ENCODE data around the gene USP6. TPM values are rescaled to one million over a fixed set of nuclear protein-coding genes. Genes with fewer than 3 reads are reported as not detected.
A peak's percentile ranks its signal among the peaks of the same experiment; 100 is the strongest.
"Not testable (repeated sequence)": the region's sequence is repeated elsewhere in the genome, so short reads cannot be mapped to it uniquely, and the experiment has no call there.

Gene USP6
- polyA plus RNA-seq, 10 donors, result 5.1 to 38.9 (median 10.5) TPM

DNA sequence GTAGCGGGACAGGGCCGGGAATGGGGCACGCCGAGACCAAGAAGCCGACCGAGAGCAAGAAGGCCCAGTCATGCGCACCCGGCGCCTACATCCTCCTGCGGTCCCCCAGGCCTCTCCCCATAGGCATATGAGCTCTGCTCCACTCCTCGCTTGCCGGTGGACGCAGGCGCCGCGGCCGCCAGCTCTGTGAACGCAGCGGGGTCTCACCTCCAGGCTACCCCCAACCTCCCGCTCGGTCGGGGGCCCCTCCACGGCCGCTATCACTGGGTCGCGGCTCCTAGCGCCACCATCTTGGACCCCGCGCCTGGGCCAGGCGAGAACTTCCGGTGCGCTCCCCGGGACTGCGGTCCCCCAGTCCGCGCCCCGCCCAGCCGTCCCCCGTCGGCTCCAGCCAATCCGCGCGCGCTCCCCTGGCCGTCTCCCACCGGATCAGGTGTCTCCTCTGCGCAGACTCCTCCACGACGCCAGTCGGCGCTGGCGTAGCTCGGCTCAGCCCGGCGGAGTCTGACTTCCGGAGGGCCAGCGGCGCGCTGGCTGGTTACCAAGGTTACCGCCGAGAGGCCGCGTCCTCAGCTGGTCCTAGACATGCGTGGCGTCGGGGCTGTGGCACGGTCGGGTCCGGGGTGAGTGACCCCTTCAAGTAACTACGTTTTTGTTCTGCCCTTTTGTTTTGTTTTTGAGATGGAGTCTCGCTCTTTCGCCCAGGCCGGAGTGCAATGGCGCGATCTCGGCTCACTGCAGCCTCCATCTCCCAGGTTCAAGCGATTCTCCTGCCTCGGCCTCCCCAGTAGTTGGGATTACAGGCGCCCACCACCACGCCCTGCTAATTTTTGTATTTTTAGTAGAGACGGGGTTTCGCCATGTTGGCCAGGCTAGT, 75.9 kb downstream of the USP6 start, which contains the start of gene ZNF594:
Gene ZNF594, minus strand, starts transcription at position 328 of the 877 bp plus-strand sequence. CDS start 7,612 bp downstream, outside the sequence.
- DNase-seq, result peak; percentile 96 to 99 (median 98)

DNA sequence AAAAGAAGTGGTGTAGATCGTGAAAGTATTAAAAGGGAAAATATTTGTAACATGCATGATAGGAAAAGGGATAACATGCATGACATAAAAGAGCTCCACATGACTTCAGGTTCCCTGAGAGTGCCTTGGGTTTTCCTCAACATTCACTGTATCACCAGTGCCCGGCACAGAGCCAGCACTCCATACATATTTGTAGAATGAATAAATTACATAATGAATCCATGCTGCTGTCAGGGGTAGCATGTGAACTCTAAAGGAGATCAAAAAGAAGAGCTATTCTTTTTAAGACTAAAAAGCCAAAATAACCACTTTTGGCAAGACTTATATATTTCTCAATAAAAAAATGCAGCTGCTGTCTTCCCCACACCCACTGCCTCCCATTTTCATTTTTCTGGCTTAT, 78.5 kb downstream of the USP6 start:
- no peak for DNase-seq

DNA sequence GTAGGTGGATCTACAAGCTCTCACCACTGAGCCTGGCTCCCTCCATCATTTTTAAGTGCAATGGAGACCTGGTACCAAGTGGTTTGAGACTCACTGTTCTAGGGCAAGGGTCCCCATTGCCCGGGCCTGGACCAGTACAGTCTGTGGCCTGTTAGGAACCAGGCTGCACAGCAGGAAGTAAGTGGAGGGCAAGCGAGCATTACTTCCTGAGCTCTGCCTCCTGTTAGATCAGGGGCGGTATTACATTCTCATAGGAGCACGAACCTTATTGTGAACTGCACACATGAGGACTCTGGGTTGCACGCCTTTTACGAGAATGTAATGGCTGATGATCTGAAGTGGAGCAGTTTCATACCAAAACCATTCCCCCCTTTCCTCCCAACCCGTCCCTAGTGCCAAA, 82.6 kb downstream of the USP6 start:
- no peak for DNase-seq

DNA sequence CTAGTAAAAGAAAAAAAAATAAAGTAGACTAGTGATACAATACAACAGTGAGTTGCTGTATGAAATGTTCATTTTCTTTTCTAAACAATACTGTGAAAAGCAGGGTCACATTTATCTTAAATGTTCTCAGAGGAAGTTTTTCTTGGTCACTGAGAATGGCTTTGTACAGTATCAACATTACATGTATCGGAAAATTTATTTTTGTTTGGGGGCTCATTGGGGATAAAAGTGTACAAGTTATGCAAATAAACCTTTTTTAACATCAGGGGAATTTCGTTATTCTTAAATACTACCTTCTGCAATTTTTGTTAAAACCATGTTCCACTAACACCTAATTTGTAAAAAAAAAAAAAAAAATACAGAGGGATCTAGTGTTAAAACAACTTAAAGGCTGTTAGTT, 84.5 kb downstream of the USP6 start:
- no peak for DNase-seq

DNA sequence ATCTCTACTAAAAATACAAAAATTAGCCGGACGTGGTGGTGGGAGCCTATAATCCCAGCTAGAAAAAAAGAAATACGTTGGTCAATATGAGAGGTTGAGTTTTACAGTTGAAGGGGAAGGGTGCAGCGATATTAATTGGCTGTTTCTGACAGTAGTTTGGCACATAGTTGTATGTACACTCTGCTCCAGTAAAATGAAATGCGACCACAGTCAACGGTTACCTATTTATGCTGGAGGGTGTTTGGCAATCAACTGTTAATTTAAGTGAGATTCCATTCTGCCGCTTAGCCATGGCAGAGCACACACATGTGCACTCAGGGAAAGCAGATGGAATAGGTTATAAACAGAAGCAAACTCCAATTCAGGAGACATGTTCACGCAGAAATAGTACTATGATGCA, 85.2 kb downstream of the USP6 start:
- no peak for DNase-seq

DNA sequence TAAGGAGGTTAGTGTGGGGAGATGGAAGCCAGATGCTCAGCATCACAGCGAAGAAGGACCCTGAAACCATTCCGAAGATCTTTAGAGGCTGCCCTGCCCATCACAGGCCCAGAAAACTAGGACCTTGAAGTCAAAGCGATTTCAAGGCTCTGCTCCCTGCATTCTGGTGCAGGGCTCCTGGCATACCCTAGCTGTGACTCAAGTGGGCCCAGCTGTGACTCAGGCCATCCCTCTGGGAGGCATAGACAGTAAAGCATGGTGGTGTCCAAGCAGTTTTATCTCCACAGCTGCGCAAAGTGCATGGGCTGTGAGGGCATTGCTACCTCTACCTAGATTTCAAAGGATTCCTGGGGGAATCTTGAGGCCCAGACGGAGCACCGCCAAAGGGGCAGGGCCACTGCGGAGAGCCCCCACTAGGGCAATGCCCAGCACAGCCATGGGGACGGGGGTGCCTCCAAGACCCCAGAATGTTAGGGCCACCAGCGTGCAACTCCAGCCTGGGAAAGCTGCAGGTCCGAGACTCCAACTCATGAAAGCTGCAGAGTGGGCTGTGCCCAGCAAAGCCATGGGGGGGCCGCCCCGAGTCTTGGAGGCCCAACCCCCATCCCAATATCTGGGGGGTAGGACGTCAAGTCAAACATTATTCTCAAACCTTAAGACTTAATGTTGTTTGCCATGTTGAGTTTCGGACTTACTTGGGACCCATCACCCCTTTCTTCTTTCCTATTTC, 87.5 kb downstream of the USP6 start:
- no peak for DNase-seq

DNA sequence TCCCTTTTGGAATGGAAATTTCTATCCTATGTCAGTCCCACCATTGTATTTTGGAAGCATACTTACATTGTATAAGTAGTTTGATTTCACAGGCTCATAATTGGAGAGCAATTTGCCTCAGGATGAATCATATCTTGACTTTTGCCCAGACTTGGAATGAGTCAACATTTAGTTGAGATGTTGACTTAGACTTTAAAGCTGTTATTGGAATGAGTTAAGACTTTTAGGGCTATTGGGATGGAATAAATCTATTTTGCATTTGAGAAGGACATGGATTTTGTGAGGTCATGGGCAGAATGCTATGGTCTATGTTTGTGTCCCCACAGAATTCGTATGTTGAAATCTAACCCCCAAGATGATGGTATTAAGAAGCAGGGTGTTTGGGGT, 88.1 kb downstream of the USP6 start:
- no peak for DNase-seq

DNA sequence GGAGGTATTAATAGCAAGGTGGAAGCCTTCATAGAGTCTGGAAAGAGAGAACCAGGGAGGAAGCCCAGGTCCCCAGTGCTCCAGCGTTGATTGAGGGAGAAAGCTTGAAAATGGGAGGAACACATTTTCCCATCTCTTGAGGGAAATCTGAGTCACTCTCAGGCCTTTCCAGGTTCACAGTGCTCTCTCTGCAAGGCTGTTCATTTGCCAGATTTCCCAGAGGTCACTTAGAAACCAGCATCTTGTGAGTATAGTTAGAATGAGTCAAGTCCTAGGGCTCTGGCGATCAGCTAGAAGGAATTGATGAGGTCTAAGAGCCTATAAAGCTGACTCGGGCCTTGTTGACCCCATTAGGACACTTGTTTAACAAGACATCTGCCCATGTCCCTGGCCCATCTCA, 93.6 kb downstream of the USP6 start:
- DNase-seq, result no peak

DNA sequence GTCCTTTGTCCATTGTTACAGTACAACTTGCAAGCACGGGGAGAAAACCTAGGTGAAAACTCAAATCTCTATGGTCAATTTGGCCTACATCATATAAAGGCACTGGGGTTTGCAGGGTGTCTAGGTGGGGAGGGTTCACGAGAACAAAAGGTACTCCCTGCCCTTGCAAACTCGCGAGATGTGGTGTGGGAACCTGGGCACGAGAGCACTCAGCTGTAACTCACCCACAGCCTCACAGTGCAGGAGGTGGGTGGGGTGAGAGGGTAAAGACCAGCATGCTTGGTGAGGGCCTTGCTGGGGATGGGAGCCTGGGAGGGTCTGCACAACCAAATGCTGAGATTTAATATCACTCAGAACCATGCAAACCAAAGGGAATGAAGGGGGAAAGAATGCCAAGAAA, 94.3 kb downstream of the USP6 start:
- DNase-seq, result no peak

DNA sequence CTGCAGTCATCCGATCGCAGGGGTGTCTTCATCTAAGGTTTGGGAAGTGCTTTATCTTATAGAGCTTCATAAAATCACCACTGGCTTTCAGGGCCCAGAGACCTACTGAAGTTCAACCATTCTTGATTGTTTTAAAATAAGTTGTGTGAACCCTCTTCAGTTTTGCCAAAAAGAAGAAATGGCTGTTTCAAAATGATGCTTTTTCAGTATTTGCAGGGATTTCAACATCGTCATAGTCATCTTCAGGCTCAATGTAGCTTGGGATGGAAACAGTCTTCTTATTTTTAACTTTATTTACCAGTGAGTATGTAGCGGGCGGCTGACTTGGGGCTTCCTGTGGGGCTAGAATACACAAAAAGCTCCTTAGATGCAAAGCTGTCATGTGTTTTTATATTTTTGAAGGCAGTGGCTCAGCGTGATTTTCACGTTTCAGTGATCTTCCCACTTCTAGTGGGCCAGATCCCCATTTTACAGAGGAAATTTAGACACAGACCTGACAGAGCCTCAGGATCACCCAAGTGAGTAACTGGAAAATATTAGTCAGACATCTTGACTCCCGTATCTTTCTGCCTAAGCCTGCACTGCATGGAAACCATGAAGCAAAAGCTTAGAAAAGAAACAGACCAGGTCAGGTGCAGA, 94.9 kb downstream of the USP6 start:
- DNase-seq, result no peak

DNA sequence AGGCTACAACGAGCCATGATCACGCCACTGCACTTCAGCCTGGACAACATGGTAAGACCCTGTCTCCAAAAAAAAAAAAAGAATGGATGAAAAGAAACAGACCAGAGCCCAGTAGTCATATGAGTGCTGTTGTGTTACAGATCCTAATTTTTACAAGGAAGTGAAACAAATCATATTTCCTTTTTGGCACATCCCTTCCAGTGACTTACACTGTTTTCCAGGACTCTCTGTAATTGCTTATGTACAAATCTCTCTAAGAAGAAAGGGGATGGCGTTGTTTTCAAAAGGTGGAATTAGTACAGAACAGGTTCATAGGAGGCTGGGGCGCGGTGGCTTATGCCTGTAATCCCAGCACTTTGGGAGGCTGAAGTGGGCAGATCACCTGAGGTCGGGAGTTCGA, 95.6 kb downstream of the USP6 start:
- no peak for DNase-seq

DNA sequence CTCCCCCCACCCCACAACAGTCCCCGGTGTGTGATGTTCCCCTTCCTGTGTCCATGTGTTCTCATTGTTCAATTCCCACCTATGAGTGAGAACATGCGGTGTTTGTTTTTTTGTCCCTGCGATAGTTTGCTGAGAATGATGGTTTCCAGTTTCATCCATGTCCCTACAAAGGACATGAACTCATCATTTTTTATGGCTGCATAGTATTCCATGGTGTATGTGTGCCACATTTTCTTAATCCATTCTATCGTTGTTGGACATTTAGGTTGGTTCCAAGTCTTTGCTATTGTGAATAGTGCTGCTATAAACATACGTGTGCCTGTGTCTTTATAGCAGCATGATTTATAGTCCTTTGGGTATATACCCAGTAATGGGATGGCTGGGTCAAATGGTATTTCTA, 101.7 kb downstream of the USP6 start:
- DNase-seq, result not testable (repeated sequence)

DNA sequence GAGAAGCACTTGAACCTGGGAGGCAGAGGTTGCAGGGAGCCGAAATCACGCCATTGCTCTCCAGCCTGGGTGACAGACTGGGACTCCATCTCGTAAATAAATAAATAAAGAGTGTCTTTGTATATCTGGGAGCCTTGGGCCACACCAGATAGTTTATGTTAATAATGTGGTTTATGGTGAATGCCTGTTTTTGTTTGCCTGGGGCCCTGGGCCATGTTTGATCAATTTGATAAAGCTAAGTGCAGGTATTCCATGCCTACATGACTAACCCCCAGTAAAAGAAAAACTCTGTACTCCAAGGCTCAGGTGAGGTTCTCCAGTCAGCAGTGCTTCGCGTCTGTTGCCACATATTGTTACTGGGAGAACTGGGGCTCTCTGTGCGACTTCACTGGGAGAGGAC, 103.7 kb downstream of the USP6 start:
- DNase-seq, result no peak

DNA sequence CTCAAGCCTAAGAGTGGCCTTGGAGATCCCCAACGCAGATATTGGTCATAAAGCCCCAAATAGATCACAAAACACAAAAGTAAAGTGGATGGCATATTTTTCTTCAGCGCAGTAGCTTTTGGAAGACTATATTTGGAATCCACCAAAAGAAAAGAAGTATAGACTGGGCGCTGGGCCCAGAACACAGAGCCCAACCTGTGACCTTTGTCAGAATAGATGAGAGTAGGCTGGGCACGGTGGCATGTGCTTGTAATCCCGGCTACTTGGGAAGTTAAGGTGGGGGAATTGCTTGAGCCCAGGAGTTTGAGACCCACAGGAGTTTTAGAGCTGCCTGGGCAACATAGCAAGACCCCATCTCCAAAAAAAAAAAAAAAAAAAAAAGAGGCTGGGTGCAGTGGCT, 104.2 kb downstream of the USP6 start:
- DNase-seq, result no peak

DNA sequence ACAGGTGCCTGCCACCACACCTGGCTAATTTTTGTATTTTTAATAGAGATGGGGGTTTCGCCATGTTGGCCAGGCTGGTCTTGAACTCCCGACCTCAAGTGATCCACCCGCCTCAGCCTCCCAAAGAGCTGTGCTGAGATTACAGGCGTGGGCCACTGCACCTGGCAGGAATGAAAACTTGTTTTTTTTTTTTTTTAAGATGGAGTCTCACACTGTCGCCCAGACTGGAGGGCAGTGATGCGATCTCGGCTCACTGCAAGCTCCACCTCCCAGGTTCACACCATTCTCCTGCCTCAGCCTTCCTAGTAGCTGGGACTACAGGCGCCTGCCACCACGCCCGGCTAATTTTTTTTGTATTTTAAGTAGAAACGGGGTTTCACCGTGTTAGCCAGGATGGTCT, 106.1 kb downstream of the USP6 start:
- DNase-seq, result not testable (repeated sequence)

Other genes starting within 250 kb of the USP6 start
- gene C17orf107, start 216.5 kb upstream of the USP6 start, polyA plus RNA-seq (ENCODE audit: insufficient read length in 10 of 10), result 1 to 10 TPM in 8 of 10 donors, under 1 TPM in 2; 0.67 to 2.1 (median 1.4) TPM
- 1 to 10 TPM in 8 of 10 donors, under 1 TPM in 2; 0.67 to 5.5 (median 1.7) TPM for gene CHRNE, start 212.9 kb upstream of the USP6 start, polyA plus RNA-seq (ENCODE audit: insufficient read length in 10 of 10)
- 1 to 10 TPM in 4 of 10 donors, under 1 TPM in 6; 0.58 to 1.7 (median 0.81) TPM for gene GP1BA, start 183.8 kb upstream of the USP6 start, polyA plus RNA-seq (ENCODE audit: insufficient read length in 10 of 10)
- gene SLC25A11, start 176.0 kb upstream of the USP6 start, polyA plus RNA-seq (ENCODE audit: insufficient read length in 10 of 10), result 10 to 100 TPM; 41.8 to 58.0 (median 49.9) TPM
- gene RNF167, start 175.8 kb upstream of the USP6 start, polyA plus RNA-seq (ENCODE audit: insufficient read length in 10 of 10), result 10 to 100 TPM; 61.9 to 77.7 (median 68.3) TPM
- 100 to 1,000 TPM; 282 to 440 (median 354) TPM for gene PFN1, start 167.5 kb upstream of the USP6 start, polyA plus RNA-seq (ENCODE audit: insufficient read length in 10 of 10)
- gene ENO3, start 164.9 kb upstream of the USP6 start, polyA plus RNA-seq (ENCODE audit: insufficient read length in 10 of 10), result 1,000 to 10,000 TPM in 9 of 10 donors, 100 to 1,000 TPM in 1; 770 to 2,512 (median 1,687) TPM
- 100 to 1,000 TPM in 2 of 10 donors, 10 to 100 TPM in 8; 78.8 to 113 (median 81.3) TPM for gene SPAG7, start 148.2 kb upstream of the USP6 start, polyA plus RNA-seq (ENCODE audit: insufficient read length in 10 of 10)
- 10 to 100 TPM; 14.6 to 33.9 (median 21.6) TPM for gene CAMTA2, start 128.4 kb upstream of the USP6 start, polyA plus RNA-seq (ENCODE audit: insufficient read length in 10 of 10)
- gene INCA1, start 118.5 kb upstream of the USP6 start, polyA plus RNA-seq (ENCODE audit: insufficient read length in 10 of 10), result 1 to 10 TPM; 3.0 to 6.9 (median 4.2) TPM
- gene KIF1C, start 118.1 kb upstream of the USP6 start, polyA plus RNA-seq (ENCODE audit: insufficient read length in 10 of 10), result 100 to 1,000 TPM in 5 of 10 donors, 10 to 100 TPM in 5; 74.9 to 113 (median 100) TPM
- under 1 TPM in 8 of 10 donors, not detected in 2; 0.07 to 0.28 (median 0.15) TPM for gene SLC52A1, start 80.6 kb upstream of the USP6 start, polyA plus RNA-seq (ENCODE audit: insufficient read length in 10 of 10)
- 10 to 100 TPM in 7 of 10 donors, 1 to 10 TPM in 3; 8.2 to 14.2 (median 10.8) TPM for gene ZFP3, start 37.6 kb upstream of the USP6 start, polyA plus RNA-seq (ENCODE audit: insufficient read length in 10 of 10)
- gene ZNF232, start 4.2 kb upstream of the USP6 start, polyA plus RNA-seq (ENCODE audit: insufficient read length in 10 of 10), result 10 to 100 TPM in 8 of 10 donors, 1 to 10 TPM in 2; 8.6 to 33.3 (median 10.7) TPM
- gene ZNF594, start 75.8 kb downstream of the USP6 start, polyA plus RNA-seq (ENCODE audit: insufficient read length in 10 of 10), result 10 to 100 TPM in 4 of 10 donors, 1 to 10 TPM in 6; 7.2 to 13.5 (median 9.0) TPM
- gene SCIMP, start 118.8 kb downstream of the USP6 start, polyA plus RNA-seq (ENCODE audit: insufficient read length in 10 of 10), result 1 to 10 TPM in 9 of 10 donors, under 1 TPM in 1; 0.99 to 2.0 (median 1.4) TPM
- 10 to 100 TPM; 45.4 to 75.4 (median 55.1) TPM for gene RABEP1, start 166.3 kb downstream of the USP6 start, polyA plus RNA-seq (ENCODE audit: insufficient read length in 10 of 10)